OCI-LY3 (cell line): ENCODE results near the gene FBXO48.

ENCODE experiments used
- H2AFZ ChIP-seq: fragments of 200-600, 300-600 bp; shearing (Covaris generic); 2 replicates; pipeline ENCODE4 v1.6.0; 2014; ENCODE audit warnings: antibody characterized with exemption, low read depth, low read length
- H3K27ac ChIP-seq: fragments of 200-600, 300-600 bp; sonication (generic); 2 replicates; pipeline ENCODE4 v1.5.1; 2014; ENCODE audit warnings: mild to moderate bottlenecking, low read length, moderate library complexity, mixed read lengths
- H3K27me3 ChIP-seq: fragments of 200-600, 300-600 bp; sonication (generic); 2 replicates; pipeline ENCODE4 v1.6.1; 2014; ENCODE audit warnings: low read depth, low read length, mixed read lengths
- H3K36me3 ChIP-seq: fragments of 200-600, 300-600 bp; sonication (generic); replicated peaks from 2 replicates; pipeline ENCODE3; 2014; ENCODE audit warnings: low read depth, low read length, mixed read lengths
- H3K4me1 ChIP-seq: fragments of 300-600, 200-600 bp; sonication (generic); 2 replicates; pipeline ENCODE4 v1.6.1; 2014; ENCODE audit warnings: low read length, mixed read lengths
- H3K4me2 ChIP-seq: fragments of 200-600, 300-600 bp; sonication (generic); 2 replicates; pipeline ENCODE4 v1.6.1; 2014; ENCODE audit warnings: low read length, mixed read lengths
- H3K4me3 ChIP-seq: fragments of 300-600, 200-600 bp; sonication (generic); 2 replicates; pipeline ENCODE4 v1.5.1; 2014; ENCODE audit warnings: antibody characterized with exemption, mild to moderate bottlenecking, low read length, moderate library complexity
- H3K79me2 ChIP-seq: fragments of 300-600, 200-600 bp; shearing (Covaris generic); 2 replicates; pipeline ENCODE4 v1.6.1; 2014; ENCODE audit warnings: mild to moderate bottlenecking, low read length, mixed read lengths
- H3K9ac ChIP-seq: fragments of 300-600, 200-600 bp; shearing (Covaris generic); 2 replicates; pipeline ENCODE4 v1.6.0; 2014; ENCODE audit warnings: mild to moderate bottlenecking, low read length, moderate library complexity
- H3K9me3 ChIP-seq: fragments of 200-600, 300-600 bp; shearing (Covaris generic); 2 replicates; pipeline ENCODE4 v1.6.1; 2014; ENCODE audit warnings: low read length, mixed read lengths; ENCODE audit not compliant: insufficient read depth
- H4K20me1 ChIP-seq: fragments of 200-600, 300-600 bp; sonication (generic); 2 replicates; pipeline ENCODE4 v1.6.1; 2016; ENCODE audit warnings: low read length, mixed read lengths; ENCODE audit not compliant: insufficient read depth
- CTCF ChIP-seq: fragments of 200-600, 300-600 bp; sonication (generic); IDR thresholded peaks from 2 replicates; pipeline ENCODE4 v1.5.1; 2014; ENCODE audit warnings: antibody characterized with exemption, low read length, low read depth
- EZH2phosphoT487 ChIP-seq: fragments of 200-600 bp; shearing (Covaris generic); IDR thresholded peaks from 2 replicates; pipeline ENCODE4 v1.6.1; 2018; ENCODE audit warnings: antibody characterized with exemption, mixed run types, low read depth

The FBXO48 gene

GRCh38 chr2:68411397-68412126 lies 55.5 kb downstream of the FBXO48 start:
- Histone ChIP-seq H4K20me1 (no peaks in the 10 kb centered on the region), H3K27ac (peak overlapping the region; percentile 69), H3K4me1 (peaks cover 20% of the 10 kb centered on the region), H3K27me3 (no peaks in the 10 kb centered on the region), H3K79me2 (no peaks in the 10 kb centered on the region), H3K9ac (peak overlapping the region; percentile 27), H3K9me3 (no peaks in the 10 kb centered on the region), H3K36me3 (no peaks in the 10 kb centered on the region), H2AFZ (peak overlapping the region; percentile 9; the same call in 1 of the 2 replicates), H3K4me2 (peak overlapping the region; percentile 71), H3K4me3 (peak overlapping the region; percentile 54)
- TF ChIP-seq CTCF (no peak), EZH2phosphoT487 (no peak)
